ENCODE results near the gene STRIP1. TPM values are rescaled to one million over a fixed set of nuclear protein-coding genes. Genes with fewer than 3 reads are reported as not detected.

The STRIP1 gene
- total and polyA plus RNA-seq, 2 donors (not counting 3 experiments of a cell fraction or from before 2014, with no cell fraction given) = 26.2 to 42.1 TPM

DNA sequence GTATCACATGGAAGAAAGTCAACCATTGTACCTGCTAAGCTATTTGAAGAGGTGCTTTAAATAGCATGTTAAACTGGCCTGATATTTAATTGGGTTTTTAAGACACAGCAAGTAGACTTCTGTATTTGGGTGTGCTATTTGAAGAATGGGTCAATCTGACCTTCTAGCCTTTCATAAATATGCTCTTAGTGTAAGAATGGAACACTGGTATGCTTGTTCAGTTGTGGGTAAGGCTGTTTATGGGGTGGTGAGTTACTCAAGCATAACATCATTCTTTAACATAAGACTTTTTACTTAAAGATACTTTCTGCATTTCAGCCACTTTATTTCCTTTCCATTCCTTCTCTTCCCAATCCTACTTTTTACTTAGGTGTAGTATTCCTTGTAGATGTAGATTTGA is 28.5 kb upstream of the STRIP1 start:
- DNase-seq (ENCODE audit: low read depth, low spot score) (no peak), FAIRE-seq (no peak)
- H3K4me1 ChIP-seq (ENCODE audit: control insufficient read depth, extremely low read depth, insufficient read depth, low read length) = peaks cover 29% of the 10 kb centered on the region
- peaks cover 7% of the 10 kb centered on the region in 2 experiments for H3K36me3 ChIP-seq (ENCODE audit: control insufficient read depth in 2 of 2, extremely low read depth in 1 of 2, insufficient read depth in 2 of 2, low read length in 2 of 2)
- peaks cover 29% of the 10 kb centered on the region for H3K79me2 ChIP-seq (ENCODE audit: control insufficient read depth, insufficient read depth, low read length)
- ChIA-PET POLR2A (interaction anchor here (0.7 kb wide), 1 partner anchor 21 kb away, joined by 3 read pairs; no protein-coding TSS in a partner anchor), CTCF (interaction anchor here (1.2 to 3.3 kb wide), 4 partner anchors 22 to 229 kb away, joined by 3 to 13 read pairs (median 8); partner anchors contain the start of gene AHCYL1)
- dilution Hi-C loops (cut with MboI; ENCODE audit: extremely low pct_ligation_motif_present, low sequenced_read_pairs) = loop anchor here (25.0 kb wide), 1 partner anchor 219 kb away; no protein-coding TSS in a partner anchor
- BruUV-seq (replicated peaks) = no TSS peak
- H3K9me1 ChIP-seq (replicated peaks; ENCODE audit: control insufficient read depth, extremely low read depth, insufficient read depth, low read length) = no peaks in the 10 kb centered on the region
- no peak overlapping the region for H2AFZ ChIP-seq (ENCODE audit: low read depth, low read length)
- no peak overlapping the region for H3K4me2 ChIP-seq (ENCODE audit: insufficient read depth, low read length)
- H3K9ac ChIP-seq (replicated peaks; ENCODE audit: extremely low read depth, insufficient read depth, low read length) = no peak overlapping the region
- no peaks in the 10 kb centered on the region for H3K27me3 ChIP-seq (ENCODE audit: control insufficient read depth in 2 of 2, insufficient read depth in 2 of 2, low read length in 2 of 2)
- H3K4me3 ChIP-seq (replicated peaks in 1 of 3; ENCODE audit: insufficient read depth in 1 of 3, low read depth in 1 of 3, low read length in 3 of 3) = no peak overlapping the region
- H3K9me3 ChIP-seq (replicated peaks; ENCODE audit: control insufficient read depth, insufficient read depth, low read length) = no peaks in the 10 kb centered on the region
- no peak overlapping the region for H3K27ac ChIP-seq (ENCODE audit: insufficient read depth, low read depth, low read length)
- intact Hi-C loops (cut with micrococcal nuclease) = no loop called here
- H4K20me1 ChIP-seq (replicated peaks; ENCODE audit: control insufficient read depth, extremely low read depth, insufficient read depth, low read length) = no peaks in the 10 kb centered on the region
- TF ChIP-seq POLR2A (IDR thresholded peaks at IDR 0.05; ENCODE audit: low read depth, low read length) (no peak), GATA2 (IDR thresholded peaks at IDR 0.05; ENCODE audit: insufficient read depth, insufficient read length, low read depth, low read length) (no peak), EZH2 (IDR thresholded peaks at IDR 0.05; ENCODE audit: borderline replicate concordance, low read depth, low read length, severe bottlenecking) (no peak), JUN (IDR thresholded peaks at IDR 0.05; ENCODE audit: borderline replicate concordance, insufficient read depth, insufficient read length, low read depth) (no peak), FOS (IDR thresholded peaks at IDR 0.05; ENCODE audit: borderline replicate concordance, insufficient read depth, low read length) (no peak)
- TF ChIP-seq, protein P1, sequence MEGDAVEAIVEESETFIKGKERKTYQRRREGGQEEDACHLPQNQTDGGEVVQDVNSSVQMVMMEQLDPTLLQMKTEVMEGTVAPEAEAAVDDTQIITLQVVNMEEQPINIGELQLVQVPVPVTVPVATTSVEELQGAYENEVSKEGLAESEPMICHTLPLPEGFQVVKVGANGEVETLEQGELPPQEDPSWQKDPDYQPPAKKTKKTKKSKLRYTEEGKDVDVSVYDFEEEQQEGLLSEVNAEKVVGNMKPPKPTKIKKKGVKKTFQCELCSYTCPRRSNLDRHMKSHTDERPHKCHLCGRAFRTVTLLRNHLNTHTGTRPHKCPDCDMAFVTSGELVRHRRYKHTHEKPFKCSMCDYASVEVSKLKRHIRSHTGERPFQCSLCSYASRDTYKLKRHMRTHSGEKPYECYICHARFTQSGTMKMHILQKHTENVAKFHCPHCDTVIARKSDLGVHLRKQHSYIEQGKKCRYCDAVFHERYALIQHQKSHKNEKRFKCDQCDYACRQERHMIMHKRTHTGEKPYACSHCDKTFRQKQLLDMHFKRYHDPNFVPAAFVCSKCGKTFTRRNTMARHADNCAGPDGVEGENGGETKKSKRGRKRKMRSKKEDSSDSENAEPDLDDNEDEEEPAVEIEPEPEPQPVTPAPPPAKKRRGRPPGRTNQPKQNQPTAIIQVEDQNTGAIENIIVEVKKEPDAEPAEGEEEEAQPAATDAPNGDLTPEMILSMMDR (IDR thresholded peaks at IDR 0.05; ENCODE audit: extremely low read depth in 1 of 2, insufficient read depth in 1 of 2, low read depth in 1 of 2, low read length in 2 of 2) = no peak

Data from endothelial cell of umbilical vein (primary cell).